Dedifferentiated amniotic fluid mesenchymal stem cell (primary cell): ENCODE results near the gene LPIN3.
A peak's percentile ranks its signal among the peaks of the same experiment; 100 is the strongest.

Experiments
- DNase-seq: peaks from one replicate; pipeline ENCODE4 v3.0.0-alpha.2; 2016; ENCODE audit errors: extremely low spot score

LPIN3 gene

GRCh38 chr20:41320441-41320840, 20.2 kb upstream of the LPIN3 start:
- DNase-seq = no peak

DNA sequence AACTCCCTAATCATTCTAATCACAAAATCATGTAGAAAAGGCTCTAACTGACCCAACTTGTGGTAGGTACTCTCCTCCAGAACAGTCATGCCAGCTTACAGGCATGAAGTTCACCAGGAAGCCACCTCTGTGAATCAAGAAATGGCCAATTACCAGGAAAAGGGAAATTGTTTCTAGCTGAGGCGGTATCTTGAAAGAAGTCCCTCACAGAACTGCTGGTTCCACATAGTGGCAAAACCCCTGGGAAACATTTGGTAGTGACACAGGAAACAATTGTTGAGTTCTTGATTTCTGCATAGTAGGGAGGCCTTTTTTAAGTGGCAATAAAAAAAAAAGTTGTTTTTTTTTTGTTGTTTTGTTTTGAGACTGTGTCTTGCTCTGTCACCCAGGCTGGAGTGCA, 19.6 kb upstream of the LPIN3 start:
- DNase-seq = no peak

- DNase-seq = no peak
These were observed 13.4 kb upstream of the LPIN3 start for GRCh38 chr20:41327178-41327577.

- peak; percentile 91 for DNase-seq
These were observed 10.9 kb upstream of the LPIN3 start for GRCh38 chr20:41329435-41330342.

DNA sequence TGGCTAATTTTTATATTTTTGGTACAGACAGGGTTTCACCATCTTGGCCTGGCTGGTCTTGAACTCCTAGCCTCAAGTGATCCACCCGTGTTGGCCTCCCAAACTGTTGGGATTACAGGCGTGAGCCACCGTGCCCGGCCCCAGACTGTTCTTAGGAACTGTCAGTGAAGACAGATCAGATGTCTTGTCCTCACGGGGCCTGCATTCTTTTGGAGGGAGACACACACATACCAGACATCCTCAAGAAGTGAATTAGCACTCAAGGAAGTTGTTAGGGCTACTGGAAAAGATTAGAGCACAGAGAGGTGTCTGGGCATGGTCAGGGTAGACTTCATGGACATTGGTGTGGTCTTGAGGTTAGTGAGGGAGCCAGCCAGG, 10.3 kb upstream of the LPIN3 start:
- no peak for DNase-seq

- DNase-seq = no peak
These were observed 9.7 kb upstream of the LPIN3 start for GRCh38 chr20:41330941-41331340.

GRCh38 chr20:41331731-41332130, 8.9 kb upstream of the LPIN3 start:
- DNase-seq = no peak

DNA sequence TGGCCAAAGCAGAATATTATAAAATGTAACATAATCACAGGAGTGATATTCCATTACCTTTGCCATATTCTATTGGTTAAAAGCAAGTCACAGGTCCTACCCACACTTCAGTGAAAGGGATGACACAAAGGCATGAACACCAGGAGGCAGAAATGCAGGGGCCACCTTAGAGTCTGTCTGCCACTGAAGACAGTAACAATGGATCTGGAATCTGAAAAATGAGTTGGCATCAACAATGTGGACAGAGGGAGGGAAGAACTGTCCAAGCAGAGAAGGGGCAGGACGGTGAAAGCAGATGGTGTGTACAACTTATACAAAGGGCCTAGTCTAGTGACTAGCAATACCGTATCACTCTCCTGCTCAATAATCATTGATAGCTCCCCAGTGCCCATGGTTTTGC, 6.6 kb upstream of the LPIN3 start:
- DNase-seq = no peak

GRCh38 chr20:41334443-41335421, 5.9 kb upstream of the LPIN3 start:
- no peak for DNase-seq

DNA sequence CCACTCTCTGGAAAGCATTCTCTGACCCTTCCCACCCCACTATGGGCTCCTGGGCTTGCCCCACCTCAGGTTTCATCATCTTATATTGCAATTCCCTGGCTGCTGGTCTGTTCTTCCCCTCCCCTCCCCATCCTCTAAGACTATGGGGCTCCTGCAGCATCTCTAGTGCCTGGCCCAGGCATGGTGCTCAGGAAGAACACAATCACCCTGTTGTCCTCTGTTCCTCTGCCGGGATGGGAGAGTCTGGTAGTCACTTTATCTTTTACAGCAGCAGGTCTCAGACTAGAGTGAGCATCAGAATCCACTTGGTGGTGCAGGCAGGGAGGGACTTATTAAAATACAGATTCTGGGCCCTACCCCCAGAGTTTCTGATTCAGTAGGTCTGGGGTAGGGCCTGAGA, 5.0 kb upstream of the LPIN3 start:
- no peak for DNase-seq

GRCh38 chr20:41336711-41337492, 3.7 kb upstream of the LPIN3 start:
- no peak for DNase-seq

DNA sequence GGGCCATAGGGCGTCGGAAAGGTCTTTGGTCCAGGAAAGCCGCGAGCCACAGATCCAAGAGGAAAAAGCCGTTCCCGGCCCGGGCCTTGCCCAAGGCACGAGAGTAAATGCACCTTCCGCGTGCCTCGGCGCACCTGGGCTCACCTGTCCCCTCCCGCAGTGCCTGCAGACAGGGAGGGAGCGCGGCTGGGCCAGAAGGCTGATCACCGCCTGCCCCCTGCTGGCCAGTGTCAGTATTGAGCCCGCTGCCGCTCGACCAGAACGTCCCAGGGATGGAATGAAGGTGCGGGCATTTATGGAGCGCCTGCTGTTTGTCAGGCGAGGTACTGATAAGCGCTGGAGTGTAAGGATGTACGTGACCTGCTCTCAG, 679 bp upstream of the LPIN3 start:
- peak; percentile 31 for DNase-seq

DNA sequence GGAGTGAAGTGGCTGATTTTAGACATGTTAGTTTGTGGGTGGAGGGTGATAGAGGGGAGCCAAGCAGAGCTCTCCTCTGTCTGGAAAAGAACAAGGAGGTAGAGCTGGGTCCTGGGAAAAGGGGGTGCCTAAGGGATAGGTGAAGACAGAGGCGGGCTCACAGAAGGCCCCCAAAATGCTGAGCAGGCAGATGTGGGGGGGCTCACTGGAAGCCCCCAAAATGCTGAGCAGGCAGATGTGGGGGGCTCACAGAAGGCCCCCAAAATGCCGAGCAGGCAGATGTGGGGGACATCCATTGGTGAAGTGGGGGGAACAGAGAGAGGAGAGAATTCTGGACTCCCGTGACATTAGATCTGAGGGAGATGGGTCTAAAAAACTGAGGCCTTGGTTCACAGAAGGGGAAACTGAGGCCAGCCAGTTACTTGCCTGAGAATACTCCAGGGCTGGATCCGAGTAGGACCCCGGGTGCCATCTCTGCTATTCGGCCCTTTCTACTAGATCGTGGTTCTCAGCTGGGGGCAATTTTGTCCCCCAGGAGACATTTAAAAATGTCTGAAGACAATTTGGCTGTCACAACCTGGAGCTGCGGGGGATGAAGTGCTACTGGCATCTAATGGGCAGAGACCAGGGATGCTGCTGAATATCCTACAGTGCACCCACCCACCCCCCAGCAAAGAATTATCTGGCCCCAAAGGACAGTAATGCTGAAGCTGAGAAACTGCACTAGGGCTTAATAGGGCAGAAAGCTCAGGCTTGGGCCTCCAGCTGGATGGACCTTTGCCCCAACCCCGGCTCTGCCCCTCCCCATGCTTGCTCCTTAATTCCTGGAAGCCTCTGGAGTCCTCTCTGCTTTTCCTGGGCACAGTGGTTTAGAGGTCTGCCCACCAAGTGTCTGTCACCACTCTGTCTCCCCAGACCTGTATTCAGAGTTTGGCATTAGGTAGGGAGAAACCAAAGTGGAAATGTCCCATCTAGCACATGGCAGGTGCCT, 2.1 kb downstream of the LPIN3 start:
- DNase-seq = no peak

DNA sequence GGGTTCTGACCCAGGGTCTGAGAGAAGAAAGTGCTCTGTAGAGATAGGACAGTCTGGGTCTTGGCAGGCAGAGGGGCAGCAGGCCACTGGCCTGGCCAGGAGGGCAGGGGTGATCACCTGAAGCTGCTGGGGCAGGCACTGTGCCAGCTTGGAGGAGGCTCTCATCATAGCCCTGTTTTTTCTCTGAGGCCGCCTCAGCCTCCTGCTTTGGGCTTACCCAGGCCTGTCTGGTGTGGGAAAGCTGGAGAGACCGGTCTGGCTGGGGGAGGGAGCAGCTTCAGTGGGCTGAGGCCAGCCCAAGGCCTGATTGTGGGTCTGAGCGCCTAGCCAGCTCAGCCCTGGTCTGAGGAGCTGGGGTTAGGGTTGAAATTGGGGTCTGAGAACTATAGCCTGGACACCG, 3.9 kb downstream of the LPIN3 start:
- no peak for DNase-seq

- DNase-seq = no peak
These were observed 4.5 kb downstream of the LPIN3 start for GRCh38 chr20:41344938-41345728.

DNA sequence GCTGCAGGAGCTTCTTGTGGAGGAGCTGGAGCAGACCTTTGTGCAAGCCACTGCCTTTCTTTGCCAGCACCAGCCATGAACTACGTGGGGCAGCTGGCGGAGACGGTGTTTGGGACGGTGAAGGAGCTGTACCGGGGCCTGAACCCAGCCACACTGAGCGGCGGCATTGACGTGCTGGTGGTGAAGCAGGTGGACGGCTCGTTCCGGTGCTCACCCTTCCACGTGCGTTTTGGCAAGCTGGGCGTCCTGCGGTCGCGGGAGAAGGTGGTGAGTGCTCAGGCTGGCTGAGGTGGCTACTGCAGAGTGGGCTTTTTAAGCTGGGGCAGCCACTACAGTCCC, 5.1 kb downstream of the LPIN3 start:
- no peak for DNase-seq

- DNase-seq = no peak
These were observed 7.2 kb downstream of the LPIN3 start for GRCh38 chr20:41347523-41348429.

DNA sequence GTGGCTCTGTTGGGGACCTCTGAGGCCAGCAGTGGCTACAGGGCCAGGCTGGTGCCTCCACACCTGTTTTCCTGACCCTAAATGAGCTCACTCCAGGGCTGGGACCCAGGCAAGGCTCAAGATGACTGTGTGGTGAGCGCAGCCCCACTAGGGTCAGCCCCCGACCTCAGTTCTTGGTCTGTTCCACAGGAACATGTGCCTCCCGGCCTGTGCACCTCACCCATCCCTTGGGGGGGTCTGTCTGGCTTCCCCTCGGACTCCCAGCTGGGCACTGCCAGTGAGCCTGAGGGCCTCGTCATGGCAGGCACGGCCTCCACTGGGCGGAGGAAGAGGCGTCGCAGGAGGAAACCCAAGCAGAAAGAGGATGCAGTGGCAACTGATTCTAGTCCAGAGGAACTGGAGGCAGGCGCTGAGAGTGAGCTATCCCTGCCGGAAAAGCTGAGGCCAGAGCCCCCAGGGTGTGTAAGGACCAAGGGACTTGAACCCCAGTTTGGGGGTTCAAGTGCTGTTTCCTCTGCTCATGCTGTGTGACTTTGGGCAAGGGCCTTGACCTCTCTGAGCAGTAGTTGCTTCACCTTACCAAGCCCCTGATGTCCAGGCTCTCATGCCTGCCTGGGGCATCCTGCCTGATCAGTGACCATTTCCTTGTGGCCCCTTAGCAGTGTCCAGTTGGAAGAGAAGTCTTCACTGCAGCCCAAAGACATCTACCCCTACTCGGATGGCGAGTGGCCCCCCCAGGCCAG, 8.0 kb downstream of the LPIN3 start:
- DNase-seq = no peak
